Stimulated activated CD8-positive, alpha-beta memory T cell treated with anti-CD3 and anti-CD28 coated beads, Interleukin-15, amount 100 ng/mL, for 1 hour (primary cell): ENCODE measurements around the gene FAAP24.
"Not testable (repeated sequence)": the region's sequence is repeated elsewhere in the genome, so short reads cannot be mapped to it uniquely, and the experiment has no call there.

Experiments used
- DNase-seq: peaks from one replicate; pipeline ENCODE4 v3.0.0-alpha.2; 2020; ENCODE audit warnings: low read depth

Gene FAAP24

DNA sequence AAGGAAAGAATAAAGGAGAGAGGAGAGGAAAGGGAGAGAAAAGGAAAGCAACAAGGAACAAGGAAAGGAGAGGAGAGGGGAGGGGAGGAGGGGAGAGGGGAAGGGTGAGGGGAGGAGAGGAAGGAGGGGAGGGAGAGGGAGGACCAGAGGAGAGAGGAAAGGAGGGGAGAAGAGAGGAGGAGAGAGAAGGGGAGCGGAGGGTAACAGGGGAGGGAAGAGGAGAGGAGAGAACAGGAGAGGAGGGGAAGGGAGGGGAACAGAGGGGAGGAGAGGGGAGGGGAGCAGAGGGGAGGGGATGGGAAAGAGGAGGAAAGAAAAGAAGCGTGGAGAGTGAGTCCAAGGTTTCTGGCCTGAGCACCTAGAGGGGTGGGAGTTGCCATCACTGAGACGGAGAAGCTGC, 26.7 kb downstream of the FAAP24 start:
- DNase-seq, result no peak

DNA sequence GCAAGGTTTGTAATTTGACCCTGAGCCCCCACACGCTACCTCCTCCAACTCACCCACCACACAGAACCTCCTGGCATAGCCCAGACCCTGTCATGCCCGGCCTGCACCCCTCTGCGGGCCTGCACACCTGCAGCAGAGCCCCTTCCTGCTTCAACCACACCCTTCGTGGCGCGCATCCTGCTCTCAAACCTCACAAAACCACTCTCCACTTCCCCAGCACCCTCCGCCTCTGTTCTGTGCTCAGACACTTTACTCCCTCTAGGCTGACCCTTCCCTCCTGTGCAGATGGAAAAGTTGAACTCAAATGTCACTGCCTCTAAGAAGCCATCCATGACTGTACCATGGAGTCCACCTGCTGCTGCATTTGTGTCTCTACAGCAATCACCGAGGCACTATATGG, 28.5 kb downstream of the FAAP24 start:
- DNase-seq, result no peak

DNA sequence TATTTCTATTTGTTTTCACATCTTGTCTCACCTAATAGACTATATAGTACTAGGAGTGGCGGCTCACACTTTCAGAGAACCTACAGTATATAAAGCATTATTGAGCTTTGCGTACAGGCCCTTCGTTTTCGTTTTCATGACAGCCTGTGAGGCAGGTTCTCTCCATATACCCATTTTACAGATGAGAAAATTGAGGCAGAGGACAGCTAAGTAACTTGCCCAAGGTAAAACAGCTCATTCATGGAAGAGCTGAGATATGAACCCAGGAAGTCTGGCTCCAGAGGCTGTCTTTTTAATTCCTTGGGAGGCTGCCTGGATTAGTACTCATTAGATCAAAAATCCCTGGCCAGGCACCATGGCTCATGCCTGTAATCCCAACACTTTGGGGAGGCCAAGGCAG, 28.9 kb downstream of the FAAP24 start:
- DNase-seq, result no peak

DNA sequence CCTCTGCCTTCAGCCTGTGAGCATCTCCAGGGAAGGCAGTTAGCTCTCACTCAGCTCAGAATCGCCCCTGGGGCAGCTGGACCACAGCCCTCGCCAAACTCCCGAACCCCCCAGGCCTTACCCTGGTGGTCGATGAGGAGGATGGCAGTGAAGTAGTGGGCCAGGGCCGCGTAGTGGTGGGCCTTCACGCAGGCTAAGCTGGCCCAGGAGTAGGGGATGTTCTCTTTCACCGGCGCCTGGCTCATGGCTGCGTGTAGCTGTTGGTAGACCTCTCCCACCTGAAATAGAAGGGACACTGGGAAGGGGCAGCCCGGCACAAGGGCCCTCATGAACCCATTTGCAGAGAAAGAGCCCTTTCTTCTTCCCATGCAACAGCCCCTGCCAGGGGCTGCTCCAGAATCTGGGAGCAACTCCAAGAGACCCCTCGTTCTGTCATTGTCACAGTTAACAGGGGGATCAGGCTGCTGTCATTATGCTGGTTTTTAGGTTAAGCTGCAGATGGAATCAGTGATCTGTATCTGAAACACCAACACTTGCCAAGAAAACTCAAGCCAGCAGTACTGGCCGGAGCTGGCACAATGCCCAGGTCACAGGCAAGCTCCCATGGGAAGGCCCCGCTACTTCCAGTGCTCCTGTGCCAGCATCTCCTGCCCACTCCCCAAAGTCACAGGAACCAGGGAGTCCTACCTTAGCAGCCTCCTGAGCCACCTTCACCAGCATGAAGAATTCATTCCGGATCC, 30.3 kb downstream of the FAAP24 start:
- not testable (repeated sequence) for DNase-seq

DNA sequence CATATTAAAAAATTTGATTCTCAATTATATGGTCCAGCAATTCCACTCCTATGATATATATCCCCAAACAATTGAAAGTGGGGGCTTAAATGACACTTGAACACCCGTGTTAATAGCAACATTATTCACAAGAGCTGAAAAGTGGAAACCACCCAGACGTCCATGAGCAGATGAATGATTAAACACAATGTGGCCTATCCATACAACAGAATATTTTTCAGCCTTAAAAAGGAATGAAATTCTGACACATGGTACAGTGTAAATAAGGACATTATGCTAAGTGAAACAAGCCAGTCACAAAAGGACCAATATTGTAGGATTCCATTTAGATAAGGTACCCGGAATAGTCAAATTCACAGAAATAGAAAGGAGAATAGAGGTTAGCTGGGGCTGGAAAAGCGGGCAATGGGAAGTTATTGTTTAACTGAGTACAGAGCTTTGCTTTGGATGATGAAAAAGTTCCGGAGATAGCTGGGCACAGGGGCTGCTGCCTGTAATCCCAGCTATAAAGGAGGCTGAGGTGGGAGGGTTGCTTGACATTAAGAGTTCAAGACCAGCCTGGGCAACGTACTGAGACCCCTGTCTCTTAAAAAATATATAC, 31.5 kb downstream of the FAAP24 start:
- DNase-seq, result not testable (repeated sequence)

DNA sequence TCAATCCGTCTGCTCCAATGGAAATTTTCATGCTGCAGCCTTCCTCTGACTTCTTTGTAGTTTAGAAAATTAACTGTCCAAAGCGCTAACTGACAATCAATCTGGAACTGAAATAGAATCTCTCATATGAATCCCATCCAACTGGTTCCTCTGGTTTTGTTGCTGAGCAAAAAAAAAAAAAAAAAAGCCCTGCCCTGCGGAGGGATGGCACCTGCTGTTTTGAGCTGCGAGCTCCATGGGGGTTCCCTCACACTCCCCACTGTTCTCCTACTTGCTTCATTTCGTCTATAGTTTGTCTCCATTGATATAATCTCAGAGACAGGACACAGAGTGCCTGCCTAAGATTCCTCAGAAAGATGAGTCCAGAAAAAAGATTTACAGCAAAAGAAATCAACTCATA, 33.4 kb downstream of the FAAP24 start:
- no peak for DNase-seq

DNA sequence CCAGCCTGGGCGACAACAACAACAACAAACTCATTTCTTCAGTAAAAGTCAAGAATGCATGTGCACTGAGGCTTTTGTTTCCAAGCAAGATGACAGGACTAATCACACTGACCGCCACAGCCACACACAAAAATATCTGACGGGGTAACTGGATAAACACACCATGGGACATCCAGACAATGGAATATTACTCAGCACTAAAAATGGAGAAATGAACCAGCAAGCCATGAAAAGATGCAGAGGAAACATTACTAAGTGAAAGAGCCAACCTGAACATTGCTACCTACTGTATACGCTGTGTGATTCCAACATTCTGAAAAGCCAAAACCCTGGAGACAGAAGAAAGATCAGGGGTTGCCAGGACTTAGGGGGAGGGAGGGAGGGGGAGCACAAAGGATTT, 36.7 kb downstream of the FAAP24 start:
- DNase-seq, result no peak

DNA sequence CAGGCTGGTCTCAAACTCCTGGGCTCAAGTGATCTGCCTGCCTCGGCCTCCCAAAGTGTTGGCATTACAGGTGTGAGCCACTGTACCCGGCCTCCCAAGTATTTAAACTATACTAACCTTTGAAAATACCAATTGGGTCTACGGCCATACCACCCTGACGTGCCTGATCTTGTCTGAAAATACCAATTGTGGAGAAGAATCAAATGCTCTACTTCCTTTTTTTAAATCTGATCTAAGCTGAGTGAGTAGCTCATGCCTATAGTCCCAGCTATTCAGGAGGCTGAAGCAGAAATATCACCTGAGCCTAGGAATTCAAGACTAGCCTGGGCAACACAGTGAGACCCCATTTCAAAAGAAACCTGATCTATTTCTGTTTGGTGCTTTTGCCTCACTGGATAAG, 38.8 kb downstream of the FAAP24 start:
- DNase-seq, result not testable (repeated sequence)

DNA sequence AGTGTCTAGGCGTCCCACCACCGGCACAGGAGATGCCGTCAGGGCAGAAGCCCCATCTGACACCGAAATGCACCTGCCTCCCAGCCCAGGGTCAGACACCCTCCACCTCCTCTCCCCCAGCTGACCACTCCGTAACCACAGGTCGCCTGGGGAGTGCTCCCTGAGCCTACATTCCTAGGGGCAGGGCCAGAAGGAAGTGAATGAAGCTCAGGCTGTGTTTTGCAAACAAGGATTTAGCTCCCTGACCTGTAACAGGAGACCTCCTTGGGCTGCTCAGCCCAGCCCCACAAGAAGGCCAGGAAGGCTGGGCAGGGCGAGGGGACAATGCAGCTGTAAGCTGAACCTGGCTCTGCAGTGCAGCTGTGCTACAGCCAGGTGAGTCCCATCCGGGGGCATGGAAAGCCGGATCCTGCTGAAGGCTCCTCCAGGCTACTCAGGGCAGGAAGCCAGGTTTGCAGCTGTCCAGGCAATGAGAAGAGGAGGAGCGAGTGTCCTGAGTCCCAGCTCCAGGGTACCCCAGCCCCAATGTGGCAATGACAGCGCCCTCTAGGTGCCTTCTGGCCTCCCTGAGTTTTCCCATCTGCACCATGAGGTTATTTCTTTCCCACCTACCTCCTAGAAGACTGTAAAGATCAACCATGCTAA, 50.6 kb downstream of the FAAP24 start:
- no peak for DNase-seq

DNA sequence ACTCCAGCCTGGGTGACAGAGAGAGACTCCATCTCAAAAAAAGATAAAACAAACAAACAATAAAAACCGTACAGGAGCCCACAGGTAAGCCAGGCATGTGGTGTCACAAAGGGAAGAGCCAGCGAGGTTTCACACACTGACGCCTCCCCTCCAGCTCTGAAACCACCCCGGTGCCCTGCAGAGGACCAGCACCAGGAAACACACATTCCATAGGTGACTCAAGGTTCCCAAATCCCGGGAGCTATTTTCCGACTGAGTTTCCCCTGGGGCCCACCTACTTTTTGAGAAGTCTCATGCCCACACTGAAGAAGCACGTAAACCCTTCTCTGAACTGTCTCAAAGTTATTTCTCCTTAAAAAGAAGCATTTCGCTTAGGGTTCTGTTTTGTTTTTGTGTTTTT, 52.4 kb downstream of the FAAP24 start:
- no peak for DNase-seq

DNA sequence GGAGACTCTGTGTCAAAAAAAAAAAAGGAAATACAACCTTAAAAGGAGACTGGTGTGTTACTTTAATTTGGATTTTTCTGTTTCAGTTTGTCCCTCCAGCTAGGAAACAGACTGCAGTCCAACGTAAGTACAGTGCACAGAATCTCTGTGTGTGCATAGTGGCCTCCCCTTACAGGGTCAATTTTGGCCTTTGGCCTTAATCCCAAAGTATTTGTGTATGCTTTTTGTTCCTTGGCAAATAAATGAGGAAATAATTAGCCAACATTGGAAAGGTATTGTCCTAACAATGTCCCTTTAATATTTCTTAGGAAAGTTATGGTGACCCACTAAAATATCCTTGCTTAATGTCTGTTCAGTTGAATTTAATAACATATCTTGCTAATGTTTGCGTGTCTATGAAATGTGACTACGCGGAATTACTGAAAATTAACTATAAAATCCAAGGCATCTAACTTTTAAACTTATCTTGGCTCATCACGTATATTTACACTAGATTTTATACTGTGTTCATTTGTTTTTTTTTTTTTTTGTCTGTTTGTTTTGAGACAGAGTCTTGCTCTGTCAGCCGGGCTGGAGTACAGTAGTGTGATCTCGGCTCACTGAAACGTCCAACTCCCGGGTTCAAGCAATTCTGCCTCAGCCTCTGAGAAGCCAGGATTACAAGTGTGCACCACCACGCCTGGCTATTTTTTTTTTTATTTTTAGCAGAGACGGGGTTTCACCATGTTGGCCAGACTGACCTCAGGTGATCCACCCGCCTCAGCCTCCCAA, 53.6 kb downstream of the FAAP24 start:
- DNase-seq, result not testable (repeated sequence)

DNA sequence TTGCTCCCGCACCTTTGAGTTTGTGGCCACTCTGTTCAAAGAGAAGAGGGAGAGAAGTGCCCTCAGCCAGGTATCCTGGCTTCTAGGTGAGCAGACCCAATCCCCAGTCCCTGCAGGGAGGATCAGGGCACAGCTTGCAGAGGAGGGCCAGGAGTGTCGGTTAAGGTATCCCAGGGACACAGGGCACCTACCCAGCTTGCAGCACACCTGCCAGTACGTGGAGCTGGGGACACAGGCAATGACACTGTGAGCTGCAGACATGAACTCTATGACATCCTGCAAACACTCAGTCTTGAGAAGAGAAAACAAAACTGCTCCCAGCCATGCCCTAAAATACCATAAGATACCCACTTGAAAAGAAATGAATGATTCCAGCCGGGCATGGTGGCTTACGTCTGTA, 54.6 kb downstream of the FAAP24 start:
- not testable (repeated sequence) for DNase-seq
